WTC11 (cell line): ENCODE data around the gene FAT3.

Experiments used
- OVOL2 ChIP-seq: fragments of 250-450 bp; sonication (Bioruptor Pico); IDR thresholded peaks from 2 replicates; pipeline ENCODE4 v1.9.0; 2021; ENCODE audit warnings: mild to moderate bottlenecking, borderline replicate concordance
- SP1 ChIP-seq: sonication (generic); formaldehyde crosslinking; conservative IDR thresholded peaks from 2 replicates; pipeline ENCODE4 v1.8.1; 2022; ENCODE audit warnings: missing genetic modification reagents
- TF ChIP-seq, protein P1 (sequence below): fragments of 200-600 bp; IDR thresholded peaks from 2 replicates; pipeline ENCODE4 v1.8.0; 2022; ENCODE audit warnings: antibody characterized with exemption
- TF ChIP-seq, protein P2 (sequence below): fragments of 250-450 bp; sonication (Bioruptor Pico); IDR thresholded peaks from 2 replicates; pipeline ENCODE4 v1.9.0; 2021; ENCODE audit warnings: mild to moderate bottlenecking, borderline replicate concordance
- TF ChIP-seq, protein P3 (sequence below): sonication (generic); formaldehyde crosslinking; IDR thresholded peaks from 2 replicates; pipeline ENCODE4 v1.8.0; 2022; ENCODE audit warnings: mild to moderate bottlenecking, missing genetic modification reagents
- TF ChIP-seq, protein P4 (sequence below): sonication (generic); formaldehyde crosslinking; IDR thresholded peaks from 2 replicates; pipeline ENCODE4 v1.8.1; 2022; ENCODE audit warnings: low read depth, missing genetic modification reagents, borderline replicate concordance

DNA sequence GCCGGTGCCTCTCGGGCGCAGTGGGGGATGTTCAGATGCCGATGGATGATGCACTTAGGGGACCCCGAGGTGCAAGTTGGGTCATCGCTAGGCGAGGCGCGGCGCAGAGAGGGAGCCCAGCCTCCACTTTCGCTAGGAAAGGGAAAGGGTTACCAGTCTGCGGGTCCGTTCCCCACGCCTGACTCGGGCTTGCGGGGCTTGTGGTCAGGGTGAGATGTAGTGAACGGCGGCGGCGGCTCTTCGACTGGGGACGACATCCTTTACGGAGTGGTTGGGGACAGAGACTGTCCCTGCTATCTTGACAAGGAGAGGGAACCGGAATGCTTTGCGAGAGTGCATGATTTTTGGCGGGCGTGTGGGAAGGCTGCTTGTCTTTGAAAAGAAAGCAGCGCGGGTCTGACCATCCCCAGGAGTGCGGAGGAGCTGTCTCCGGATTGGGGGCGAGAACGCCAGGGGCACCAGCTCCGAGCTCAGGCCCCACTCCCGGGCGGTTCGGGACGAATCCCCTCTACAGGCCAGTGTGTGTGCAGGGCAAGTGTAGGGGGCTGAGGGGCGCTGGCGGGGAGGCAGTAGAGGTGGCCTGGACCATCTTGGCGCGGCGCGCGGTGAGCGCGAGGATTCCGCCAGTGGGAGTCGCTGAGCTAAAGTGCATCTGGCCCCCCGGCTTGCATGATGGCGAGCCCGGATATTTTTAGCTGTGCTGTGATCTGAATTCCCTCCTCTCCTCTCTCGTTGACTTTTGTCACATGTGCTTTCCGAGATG is 1.1 kb downstream of the FAT3 start:
- TF ChIP-seq, protein P1, sequence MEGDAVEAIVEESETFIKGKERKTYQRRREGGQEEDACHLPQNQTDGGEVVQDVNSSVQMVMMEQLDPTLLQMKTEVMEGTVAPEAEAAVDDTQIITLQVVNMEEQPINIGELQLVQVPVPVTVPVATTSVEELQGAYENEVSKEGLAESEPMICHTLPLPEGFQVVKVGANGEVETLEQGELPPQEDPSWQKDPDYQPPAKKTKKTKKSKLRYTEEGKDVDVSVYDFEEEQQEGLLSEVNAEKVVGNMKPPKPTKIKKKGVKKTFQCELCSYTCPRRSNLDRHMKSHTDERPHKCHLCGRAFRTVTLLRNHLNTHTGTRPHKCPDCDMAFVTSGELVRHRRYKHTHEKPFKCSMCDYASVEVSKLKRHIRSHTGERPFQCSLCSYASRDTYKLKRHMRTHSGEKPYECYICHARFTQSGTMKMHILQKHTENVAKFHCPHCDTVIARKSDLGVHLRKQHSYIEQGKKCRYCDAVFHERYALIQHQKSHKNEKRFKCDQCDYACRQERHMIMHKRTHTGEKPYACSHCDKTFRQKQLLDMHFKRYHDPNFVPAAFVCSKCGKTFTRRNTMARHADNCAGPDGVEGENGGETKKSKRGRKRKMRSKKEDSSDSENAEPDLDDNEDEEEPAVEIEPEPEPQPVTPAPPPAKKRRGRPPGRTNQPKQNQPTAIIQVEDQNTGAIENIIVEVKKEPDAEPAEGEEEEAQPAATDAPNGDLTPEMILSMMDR, result no peak
- TF ChIP-seq SP1 (CRISPR knock-in tag), result no peak; the same call in 1 of the 2 replicates
- TF ChIP-seq, protein P2, sequence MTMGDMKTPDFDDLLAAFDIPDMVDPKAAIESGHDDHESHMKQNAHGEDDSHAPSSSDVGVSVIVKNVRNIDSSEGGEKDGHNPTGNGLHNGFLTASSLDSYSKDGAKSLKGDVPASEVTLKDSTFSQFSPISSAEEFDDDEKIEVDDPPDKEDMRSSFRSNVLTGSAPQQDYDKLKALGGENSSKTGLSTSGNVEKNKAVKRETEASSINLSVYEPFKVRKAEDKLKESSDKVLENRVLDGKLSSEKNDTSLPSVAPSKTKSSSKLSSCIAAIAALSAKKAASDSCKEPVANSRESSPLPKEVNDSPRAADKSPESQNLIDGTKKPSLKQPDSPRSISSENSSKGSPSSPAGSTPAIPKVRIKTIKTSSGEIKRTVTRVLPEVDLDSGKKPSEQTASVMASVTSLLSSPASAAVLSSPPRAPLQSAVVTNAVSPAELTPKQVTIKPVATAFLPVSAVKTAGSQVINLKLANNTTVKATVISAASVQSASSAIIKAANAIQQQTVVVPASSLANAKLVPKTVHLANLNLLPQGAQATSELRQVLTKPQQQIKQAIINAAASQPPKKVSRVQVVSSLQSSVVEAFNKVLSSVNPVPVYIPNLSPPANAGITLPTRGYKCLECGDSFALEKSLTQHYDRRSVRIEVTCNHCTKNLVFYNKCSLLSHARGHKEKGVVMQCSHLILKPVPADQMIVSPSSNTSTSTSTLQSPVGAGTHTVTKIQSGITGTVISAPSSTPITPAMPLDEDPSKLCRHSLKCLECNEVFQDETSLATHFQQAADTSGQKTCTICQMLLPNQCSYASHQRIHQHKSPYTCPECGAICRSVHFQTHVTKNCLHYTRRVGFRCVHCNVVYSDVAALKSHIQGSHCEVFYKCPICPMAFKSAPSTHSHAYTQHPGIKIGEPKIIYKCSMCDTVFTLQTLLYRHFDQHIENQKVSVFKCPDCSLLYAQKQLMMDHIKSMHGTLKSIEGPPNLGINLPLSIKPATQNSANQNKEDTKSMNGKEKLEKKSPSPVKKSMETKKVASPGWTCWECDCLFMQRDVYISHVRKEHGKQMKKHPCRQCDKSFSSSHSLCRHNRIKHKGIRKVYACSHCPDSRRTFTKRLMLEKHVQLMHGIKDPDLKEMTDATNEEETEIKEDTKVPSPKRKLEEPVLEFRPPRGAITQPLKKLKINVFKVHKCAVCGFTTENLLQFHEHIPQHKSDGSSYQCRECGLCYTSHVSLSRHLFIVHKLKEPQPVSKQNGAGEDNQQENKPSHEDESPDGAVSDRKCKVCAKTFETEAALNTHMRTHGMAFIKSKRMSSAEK (CRISPR knock-in tag), result no peak
- TF ChIP-seq OVOL2 (CRISPR knock-in tag), result no peak
- TF ChIP-seq, protein P3, sequence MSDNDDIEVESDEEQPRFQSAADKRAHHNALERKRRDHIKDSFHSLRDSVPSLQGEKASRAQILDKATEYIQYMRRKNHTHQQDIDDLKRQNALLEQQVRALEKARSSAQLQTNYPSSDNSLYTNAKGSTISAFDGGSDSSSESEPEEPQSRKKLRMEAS (CRISPR knock-in tag), result no peak
- TF ChIP-seq, protein P4, sequence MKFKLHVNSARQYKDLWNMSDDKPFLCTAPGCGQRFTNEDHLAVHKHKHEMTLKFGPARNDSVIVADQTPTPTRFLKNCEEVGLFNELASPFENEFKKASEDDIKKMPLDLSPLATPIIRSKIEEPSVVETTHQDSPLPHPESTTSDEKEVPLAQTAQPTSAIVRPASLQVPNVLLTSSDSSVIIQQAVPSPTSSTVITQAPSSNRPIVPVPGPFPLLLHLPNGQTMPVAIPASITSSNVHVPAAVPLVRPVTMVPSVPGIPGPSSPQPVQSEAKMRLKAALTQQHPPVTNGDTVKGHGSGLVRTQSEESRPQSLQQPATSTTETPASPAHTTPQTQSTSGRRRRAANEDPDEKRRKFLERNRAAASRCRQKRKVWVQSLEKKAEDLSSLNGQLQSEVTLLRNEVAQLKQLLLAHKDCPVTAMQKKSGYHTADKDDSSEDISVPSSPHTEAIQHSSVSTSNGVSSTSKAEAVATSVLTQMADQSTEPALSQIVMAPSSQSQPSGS, result no peak
